Osteoblast (primary cell): Measurements from ENCODE around the gene SPINT1. TPM values are rescaled to one million over a fixed set of nuclear protein-coding genes. Genes with fewer than 3 reads are reported as not detected.

ENCODE experiments used
- DNase-seq: peaks from one replicate; pipeline ENCODE4 v3.0.0; 2011; ENCODE audit warnings: low spot score, mixed read lengths; ENCODE audit not compliant: insufficient read length; ENCODE audit errors: missing footprints
- H2AFZ ChIP-seq: 2 replicates; pipeline ENCODE4 v1.6.0; 2011; ENCODE audit warnings: mild to moderate bottlenecking, low read length
- H3K27ac ChIP-seq: 2 replicates; pipeline ENCODE4 v1.5.1; 2011; ENCODE audit warnings: mild to moderate bottlenecking, low read depth, low read length, moderate library complexity
- H3K27me3 ChIP-seq: 2 replicates; pipeline ENCODE4 v1.6.0; 2012; ENCODE audit warnings: mild to moderate bottlenecking, control low read depth, inconsistent platforms, low read length, moderate library complexity; ENCODE audit not compliant: insufficient read depth
- H3K36me3 ChIP-seq: 2 replicates; pipeline ENCODE4 v1.5.1; 2011; ENCODE audit warnings: mild to moderate bottlenecking, low read length, control low read depth, moderate library complexity; ENCODE audit not compliant: insufficient read depth
- H3K4me1 ChIP-seq: 2 replicates; pipeline ENCODE4 v1.5.1; 2011; ENCODE audit warnings: mild to moderate bottlenecking, low read length, control low read depth, moderate library complexity; ENCODE audit not compliant: insufficient read depth
- H3K4me2 ChIP-seq: 2 replicates; pipeline ENCODE4 v1.6.0; 2011; ENCODE audit warnings: mild to moderate bottlenecking, low read length; ENCODE audit not compliant: insufficient read depth
- H3K4me3 ChIP-seq: fragments of 200-600 bp; sonication (generic); 3 replicates; pipeline ENCODE4 v1.5.1; 2012; ENCODE audit warnings: mild to moderate bottlenecking, low read length, inconsistent platforms; ENCODE audit not compliant: insufficient read depth
- H3K79me2 ChIP-seq: 2 replicates; pipeline ENCODE4 v1.6.0; 2012; ENCODE audit warnings: mild to moderate bottlenecking, low read length, control low read depth, inconsistent platforms; ENCODE audit not compliant: insufficient read depth
- H3K9me3 ChIP-seq: 2 replicates; pipeline ENCODE4 v1.5.1; 2011; ENCODE audit warnings: low read depth, low read length, control low read depth
- H4K20me1 ChIP-seq: 2 replicates; pipeline ENCODE4 v1.6.0; 2012; ENCODE audit warnings: mild to moderate bottlenecking, low read length, control low read depth; ENCODE audit not compliant: insufficient read depth
- total RNA-seq: library from RNA; depleted of rRNA; stranded (reverse); fragments of >200 nt; gene quantifications from 2 replicates; pipeline ENCODE4 v1.2.3, GENCODE V29; 2012
- TF ChIP-seq, protein P1 (sequence below): IDR thresholded peaks from 2 replicates; pipeline ENCODE4 v1.5.1; 2011; ENCODE audit warnings: mild to moderate bottlenecking, low read depth, low read length, moderate library complexity; ENCODE audit errors: extremely low read depth

The SPINT1 gene
- total RNA-seq, 1 donor, result 0.72 TPM

GRCh38 chr15:40900256-40901052, 56.6 kb downstream of the SPINT1 start:
- no peak overlapping the region for H3K27ac ChIP-seq
- H3K4me1 ChIP-seq, result peaks cover 7% of the 10 kb centered on the region
- DNase-seq, result peak; percentile 64
- peaks cover 69% of the 10 kb centered on the region for H3K36me3 ChIP-seq
- TF ChIP-seq, protein P1, sequence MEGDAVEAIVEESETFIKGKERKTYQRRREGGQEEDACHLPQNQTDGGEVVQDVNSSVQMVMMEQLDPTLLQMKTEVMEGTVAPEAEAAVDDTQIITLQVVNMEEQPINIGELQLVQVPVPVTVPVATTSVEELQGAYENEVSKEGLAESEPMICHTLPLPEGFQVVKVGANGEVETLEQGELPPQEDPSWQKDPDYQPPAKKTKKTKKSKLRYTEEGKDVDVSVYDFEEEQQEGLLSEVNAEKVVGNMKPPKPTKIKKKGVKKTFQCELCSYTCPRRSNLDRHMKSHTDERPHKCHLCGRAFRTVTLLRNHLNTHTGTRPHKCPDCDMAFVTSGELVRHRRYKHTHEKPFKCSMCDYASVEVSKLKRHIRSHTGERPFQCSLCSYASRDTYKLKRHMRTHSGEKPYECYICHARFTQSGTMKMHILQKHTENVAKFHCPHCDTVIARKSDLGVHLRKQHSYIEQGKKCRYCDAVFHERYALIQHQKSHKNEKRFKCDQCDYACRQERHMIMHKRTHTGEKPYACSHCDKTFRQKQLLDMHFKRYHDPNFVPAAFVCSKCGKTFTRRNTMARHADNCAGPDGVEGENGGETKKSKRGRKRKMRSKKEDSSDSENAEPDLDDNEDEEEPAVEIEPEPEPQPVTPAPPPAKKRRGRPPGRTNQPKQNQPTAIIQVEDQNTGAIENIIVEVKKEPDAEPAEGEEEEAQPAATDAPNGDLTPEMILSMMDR, result no peak
- H3K4me3 ChIP-seq, result no peak overlapping the region
- H2AFZ ChIP-seq, result no peak overlapping the region
- H4K20me1 ChIP-seq, result peaks cover 48% of the 10 kb centered on the region
- peaks cover 80% of the 10 kb centered on the region for H3K79me2 ChIP-seq
- no peak overlapping the region for H3K4me2 ChIP-seq
- H3K27me3 ChIP-seq, result no peaks in the 10 kb centered on the region
- no peaks in the 10 kb centered on the region for H3K9me3 ChIP-seq

GRCh38 chr15:40901053-40901443, 57.2 kb downstream of the SPINT1 start:
- Histone ChIP-seq H3K79me2 (peaks cover 74% of the 10 kb centered on the region), H3K27me3 (no peaks in the 10 kb centered on the region), H4K20me1 (peaks cover 44% of the 10 kb centered on the region), H2AFZ (no peak overlapping the region), H3K4me2 (no peak overlapping the region), H3K4me3 (no peak overlapping the region), H3K27ac (no peak overlapping the region), H3K36me3 (peaks cover 65% of the 10 kb centered on the region), H3K9me3 (no peaks in the 10 kb centered on the region), H3K4me1 (peaks cover 7% of the 10 kb centered on the region)
- TF ChIP-seq, protein P1, result no peak
- no peak for DNase-seq

- H2AFZ ChIP-seq, result no peak overlapping the region
- H3K4me2 ChIP-seq, result no peak overlapping the region
- H3K27me3 ChIP-seq, result no peaks in the 10 kb centered on the region
- H3K4me3 ChIP-seq, result no peak overlapping the region
- H3K36me3 ChIP-seq, result peaks cover 49% of the 10 kb centered on the region
- H3K4me1 ChIP-seq, result peaks cover 17% of the 10 kb centered on the region
- peaks cover 41% of the 10 kb centered on the region for H4K20me1 ChIP-seq
- no peaks in the 10 kb centered on the region for H3K9me3 ChIP-seq
- no peak overlapping the region for H3K27ac ChIP-seq
- TF ChIP-seq, protein P1, result no peak
- H3K79me2 ChIP-seq, result peaks cover 59% of the 10 kb centered on the region
- DNase-seq, result peak; percentile 84
These were observed 59.0 kb downstream of the SPINT1 start for GRCh38 chr15:40902605-40903561.
